ENCODE results near the gene COBL.

GRCh38 chr7:51015581-51015980 is 301.0 kb downstream of the COBL start:
- no peak for TF ChIP-seq CTCF (IDR thresholded peaks at IDR 0.05)
- no peak for TF ChIP-seq POLR2A (IDR thresholded peaks at IDR 0.05)
- no peak for TF ChIP-seq EP300 (IDR thresholded peaks at IDR 0.05)

All from suprapubic skin (tissue), 3 donors.